Fibroblast of lung (primary cell): ENCODE measurements around the gene RAPGEF5. TPM values are rescaled to one million over a fixed set of nuclear protein-coding genes. Genes with fewer than 3 reads are reported as not detected.
A peak's percentile ranks its signal among the peaks of the same experiment; 100 is the strongest.

ENCODE experiments used
- DNase-seq, 2 donors: peaks; one replicate each; pipeline versions ENCODE4 v3.0.0 to v3.0.0-alpha.2; 2010; ENCODE audit warnings: low read depth in 2 of 2
- H2AFZ ChIP-seq: 2 replicates; pipeline ENCODE4 v1.5.1; 2012; ENCODE audit warnings: low read length, control low read depth, inconsistent platforms
- H3K27ac ChIP-seq: 2 replicates; pipeline ENCODE4 v1.5.1; 2011; ENCODE audit warnings: low read length, control low read depth; ENCODE audit not compliant: insufficient read depth
- H3K27me3 ChIP-seq: 2 replicates; pipeline ENCODE4 v1.5.1; 2011; ENCODE audit warnings: mild to moderate bottlenecking, low read length; ENCODE audit not compliant: control insufficient read depth, insufficient read depth
- H3K36me3 ChIP-seq: 2 replicates; pipeline ENCODE4 v1.5.1; 2011; ENCODE audit warnings: low read length; ENCODE audit not compliant: control insufficient read depth, insufficient read depth
- H3K4me1 ChIP-seq: 2 replicates; pipeline ENCODE4 v1.5.1; 2011; ENCODE audit warnings: low read length; ENCODE audit not compliant: control insufficient read depth, insufficient read depth; ENCODE audit errors: extremely low read depth
- H3K4me2 ChIP-seq: 2 replicates; pipeline ENCODE4 v1.5.1; 2011; ENCODE audit warnings: low read length, control low read depth; ENCODE audit not compliant: insufficient read depth; ENCODE audit errors: extremely low read depth
- H3K4me3 ChIP-seq, 4 experiments: fragments of 200-600 bp in 1 of 4; sonication (generic) in 1 of 4; replicated peaks in 1 of 4; 2 replicates each; pipeline ENCODE4 v1.5.1; 2011 to 2016; ENCODE audit warnings: low read length in 4 of 4, low read depth in 3 of 4, mild to moderate bottlenecking in 3 of 4, control low read depth in 2 of 4, inconsistent platforms in 1 of 4, mixed read lengths in 1 of 4; ENCODE audit not compliant: insufficient read depth in 1 of 4; ENCODE audit errors: control extremely low read depth in 1 of 4
- H3K79me2 ChIP-seq: 2 replicates; pipeline ENCODE4 v1.5.1; 2012; ENCODE audit warnings: mild to moderate bottlenecking, low read length, inconsistent platforms; ENCODE audit not compliant: control insufficient read depth, insufficient read depth
- H3K9ac ChIP-seq: 2 replicates; pipeline ENCODE4 v1.5.1; 2011; ENCODE audit warnings: mild to moderate bottlenecking, low read length, control low read depth; ENCODE audit not compliant: insufficient read depth
- H3K9me3 ChIP-seq: 2 replicates; pipeline ENCODE4 v1.5.1; 2012; ENCODE audit warnings: low read depth, low read length; ENCODE audit not compliant: control insufficient read depth, insufficient read depth
- H4K20me1 ChIP-seq: 2 replicates; pipeline ENCODE4 v1.5.1; 2011; ENCODE audit warnings: low read length; ENCODE audit not compliant: control insufficient read depth, insufficient read depth; ENCODE audit errors: extremely low read depth
- CTCF ChIP-seq, 2 donors: IDR thresholded peaks in 1 of 2; conservative IDR thresholded peaks in 1 of 2; 1 replicate in 1 of 2; 2 replicates in 1 of 2; pipeline ENCODE4 v1.5.1; 2011 to 2012; ENCODE audit warnings: low read length in 2 of 2, control low read depth in 1 of 2, inconsistent platforms in 1 of 2, low read depth in 1 of 2, mild to moderate bottlenecking in 1 of 2
- EZH2 ChIP-seq: IDR thresholded peaks from 2 replicates; pipeline ENCODE4 v1.5.1; 2012; ENCODE audit warnings: low read length, control low read depth, mild to moderate bottlenecking; ENCODE audit errors: missing control alignments
- polyA plus RNA-seq, 2 donors: library from polyadenylated mRNA; depleted of rRNA in 1 of 2; stranded (reverse) in 1 of 2; unstranded in 1 of 2; fragments of >200 nt; gene quantifications; 2 replicates each; pipeline ENCODE4 v1.2.1, GENCODE V29; 2011 to 2012; ENCODE audit warnings: missing spikeins in 1 of 2
- total RNA-seq: library from RNA; depleted of rRNA; stranded (reverse); fragments of >200 nt; gene quantifications from 2 replicates; pipeline ENCODE4 v1.2.1, GENCODE V29; 2014

RAPGEF5 gene
- total and polyA plus RNA-seq, 2 donors (not counting 1 experiment from before 2014, with no cell fraction given), result 1.4 to 1.5 TPM

GRCh38 chr7:22404421-22405023, 47.6 kb upstream of the RAPGEF5 start:
- no peaks in the 10 kb centered on the region for H3K79me2 ChIP-seq
- no peak overlapping the region for H3K4me2 ChIP-seq
- H3K4me1 ChIP-seq, result no peaks in the 10 kb centered on the region

GRCh38 chr7:22403344-22403743, 46.4 kb upstream of the RAPGEF5 start:
- no peaks in the 10 kb centered on the region for H4K20me1 ChIP-seq
- H3K4me3 ChIP-seq, result no peak overlapping the region
- no peaks in the 10 kb centered on the region for H3K27me3 ChIP-seq
- no peak for DNase-seq
- no peak for TF ChIP-seq CTCF (conservative IDR thresholded peaks at IDR 0.05 in 1 of 2, IDR thresholded peaks at IDR 0.05 in 1 of 2; ENCODE audit: low read depth in 1 of 2, low read length in 2 of 2)
- TF ChIP-seq EZH2, result no peak
- H3K4me1 ChIP-seq, result no peaks in the 10 kb centered on the region
- H3K36me3 ChIP-seq, result no peaks in the 10 kb centered on the region
- H3K4me2 ChIP-seq, result no peak overlapping the region
- no peak overlapping the region for H3K27ac ChIP-seq
- H3K79me2 ChIP-seq, result no peaks in the 10 kb centered on the region
- H2AFZ ChIP-seq, result no peak overlapping the region
- no peak overlapping the region for H3K9ac ChIP-seq
- no peaks in the 10 kb centered on the region for H3K9me3 ChIP-seq

More at GRCh38 chr7:22404421-22405023, 47.6 kb upstream of the RAPGEF5 start:
- TF ChIP-seq EZH2, result no peak
- no peak for DNase-seq
- Histone ChIP-seq H3K9me3 (no peaks in the 10 kb centered on the region), H4K20me1 (no peaks in the 10 kb centered on the region), H3K9ac (no peak overlapping the region), H2AFZ (no peak overlapping the region), H3K27me3 (no peaks in the 10 kb centered on the region), H3K36me3 (no peaks in the 10 kb centered on the region), H3K4me3 (no peak overlapping the region), H3K27ac (no peak overlapping the region)

- no peak overlapping the region for H3K4me2 ChIP-seq
- no peak overlapping the region for H2AFZ ChIP-seq
- H3K36me3 ChIP-seq, result no peaks in the 10 kb centered on the region
- TF ChIP-seq EZH2 (no peak), CTCF (conservative IDR thresholded peaks at IDR 0.05 in 1 of 2, IDR thresholded peaks at IDR 0.05 in 1 of 2; ENCODE audit: low read depth in 1 of 2, low read length in 2 of 2) (no peak)
- H3K27me3 ChIP-seq, result no peaks in the 10 kb centered on the region
- no peaks in the 10 kb centered on the region for H4K20me1 ChIP-seq
- H3K27ac ChIP-seq, result no peak overlapping the region
- DNase-seq, result peak in 1 of 2 donors; percentile 11
- H3K79me2 ChIP-seq, result no peaks in the 10 kb centered on the region
- H3K9me3 ChIP-seq, result no peaks in the 10 kb centered on the region
- H3K9ac ChIP-seq, result no peak overlapping the region
- H3K4me3 ChIP-seq, result no peak overlapping the region
- no peaks in the 10 kb centered on the region for H3K4me1 ChIP-seq
These were observed 45.3 kb upstream of the RAPGEF5 start for GRCh38 chr7:22402250-22402649.
